Glomerular endothelial cell (primary cell): ENCODE results near the gene MAD1L1. TPM values are rescaled to one million over a fixed set of nuclear protein-coding genes. Genes with fewer than 3 reads are reported as not detected.

Experiments used
- DNase-seq: peaks from one replicate; pipeline ENCODE4 v3.0.0-alpha.2; 2011; ENCODE audit warnings: low read depth, low spot score; ENCODE audit errors: extremely low read depth
- total RNA-seq: library from RNA; depleted of rRNA; stranded (reverse); fragments of >200 nt; gene quantifications from 2 replicates; pipeline ENCODE4 v1.2.3, GENCODE V29; 2015

Gene MAD1L1
- total RNA-seq, 1 donor from 2014 or later: 59.4 TPM

DNA sequence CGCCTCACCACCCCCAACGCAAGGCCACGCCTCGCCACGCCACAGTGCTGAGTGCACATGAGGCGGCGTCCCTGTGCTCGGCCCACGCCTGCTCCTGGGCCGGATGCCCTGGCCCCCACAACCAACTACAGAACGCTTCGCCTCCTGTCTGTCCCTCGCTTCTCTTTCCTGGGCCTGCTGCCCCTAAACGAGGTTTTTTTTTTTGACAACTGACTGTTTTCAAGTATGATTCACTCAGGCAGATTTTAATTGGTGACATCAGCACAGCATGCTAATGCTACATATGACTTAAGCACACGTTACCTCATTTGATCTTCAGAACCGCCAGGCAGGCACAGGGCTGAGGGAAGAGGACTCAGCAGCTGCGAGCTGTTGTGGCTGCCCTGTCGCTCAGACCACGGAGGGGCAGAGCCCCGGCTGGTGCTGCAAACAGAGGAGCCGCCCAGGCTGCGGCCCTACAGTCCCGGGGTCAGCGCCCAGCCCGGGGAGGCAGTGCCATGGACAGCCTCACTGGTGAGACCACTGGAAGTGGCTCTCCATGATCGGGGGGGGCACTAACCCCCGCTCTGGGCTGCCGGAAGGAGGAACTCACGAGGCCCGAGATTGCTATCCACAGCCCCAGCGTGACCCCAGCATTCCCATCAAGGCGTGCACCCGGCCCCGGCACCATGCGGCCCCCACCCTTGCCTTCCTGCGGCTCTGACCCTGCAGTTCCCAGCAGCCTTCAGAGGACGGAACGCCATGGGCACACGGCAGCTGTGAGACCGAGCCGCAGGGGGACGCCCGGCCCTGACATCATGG is 212.8 kb downstream of the MAD1L1 start:
- DNase-seq: no peak

DNA sequence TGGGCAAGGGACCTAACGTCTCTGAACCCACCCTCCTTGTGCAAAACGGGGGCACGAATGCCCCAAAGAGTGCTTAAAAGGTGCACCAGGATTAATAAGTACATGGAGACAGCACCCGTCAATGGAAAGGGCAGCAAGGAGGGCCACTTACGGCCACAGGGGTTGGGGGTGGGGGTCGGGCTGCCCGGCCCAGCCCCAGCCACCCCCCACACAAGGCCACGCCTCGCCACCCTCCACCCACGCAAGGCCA is 213.4 kb downstream of the MAD1L1 start:
- no peak for DNase-seq

DNA sequence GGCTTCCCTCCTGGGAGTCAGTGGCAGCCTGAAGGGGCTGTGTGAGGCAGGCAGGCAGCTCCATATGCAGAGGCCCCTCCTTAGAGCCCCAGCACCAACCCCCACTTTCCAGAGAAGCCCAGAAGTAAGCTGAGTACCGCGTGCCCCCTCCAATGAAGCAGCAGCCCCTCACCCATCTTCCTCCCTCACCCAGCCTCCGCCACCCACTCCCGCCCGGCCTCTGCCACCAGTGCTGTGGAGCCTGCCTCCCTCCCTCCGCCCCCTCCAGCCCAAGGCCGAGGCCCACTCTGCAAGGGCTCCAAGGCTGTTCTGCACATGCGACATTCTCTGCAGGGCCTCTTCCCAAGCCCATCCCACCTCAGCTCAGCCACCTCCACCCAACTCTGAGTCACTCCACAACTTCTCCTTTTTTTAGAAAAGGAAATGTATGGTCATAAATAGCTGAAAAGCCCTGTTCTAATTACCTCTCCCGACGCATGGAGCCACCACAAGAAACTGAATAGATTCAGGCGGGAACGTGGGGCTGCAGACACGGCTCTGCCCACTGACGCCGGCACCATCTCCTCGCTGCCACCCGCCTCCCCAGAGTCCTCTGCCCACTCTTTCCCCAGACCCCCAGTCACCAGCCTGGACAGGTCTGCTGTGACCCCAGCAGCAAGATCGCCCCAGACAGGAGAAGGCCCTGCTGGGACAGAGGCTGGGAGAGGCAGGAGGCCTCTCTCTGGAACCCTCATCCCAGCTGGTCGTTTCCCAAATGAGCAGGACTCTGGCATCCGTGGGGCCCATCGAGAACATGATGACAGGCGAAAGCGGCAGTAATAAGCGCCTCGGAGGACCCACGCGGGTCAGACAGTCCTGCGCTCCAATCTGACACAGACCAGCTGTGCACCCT is 213.9 kb downstream of the MAD1L1 start:
- DNase-seq: no peak

DNA sequence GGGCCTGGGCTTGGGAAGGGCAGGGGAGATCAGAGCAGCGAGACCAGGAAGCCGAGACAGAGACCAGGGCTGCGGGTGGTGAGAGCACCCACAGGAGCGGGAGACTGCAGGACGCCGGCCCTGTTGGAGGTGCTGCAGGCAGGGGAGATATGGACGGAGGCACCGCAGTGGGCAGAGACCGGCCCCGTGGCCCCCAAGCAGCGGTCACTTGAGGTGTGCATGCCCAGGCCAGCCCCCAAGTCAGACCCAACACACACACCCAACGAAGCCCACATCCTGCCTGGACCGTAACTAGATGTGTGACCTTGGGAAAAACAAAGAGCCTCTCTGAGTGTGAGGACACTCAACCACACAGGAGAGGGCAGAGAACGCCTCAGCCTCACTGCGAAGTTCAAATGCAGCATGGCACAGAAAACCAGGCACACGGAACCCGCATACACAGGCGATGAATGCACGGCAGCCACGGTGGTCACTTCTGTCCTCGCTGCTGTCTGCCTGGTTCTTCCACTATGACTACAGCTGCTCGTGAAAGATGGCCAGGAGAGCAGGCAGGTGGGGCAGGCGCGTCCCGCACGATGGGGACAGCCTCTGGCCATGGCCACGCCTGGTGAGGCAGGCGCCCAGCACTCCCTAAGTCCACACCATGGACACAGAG is 214.7 kb downstream of the MAD1L1 start:
- DNase-seq: no peak

- no peak for DNase-seq
Measured at GRCh38 chr7:2017481-2017891, 215.3 kb downstream of the MAD1L1 start.

DNA sequence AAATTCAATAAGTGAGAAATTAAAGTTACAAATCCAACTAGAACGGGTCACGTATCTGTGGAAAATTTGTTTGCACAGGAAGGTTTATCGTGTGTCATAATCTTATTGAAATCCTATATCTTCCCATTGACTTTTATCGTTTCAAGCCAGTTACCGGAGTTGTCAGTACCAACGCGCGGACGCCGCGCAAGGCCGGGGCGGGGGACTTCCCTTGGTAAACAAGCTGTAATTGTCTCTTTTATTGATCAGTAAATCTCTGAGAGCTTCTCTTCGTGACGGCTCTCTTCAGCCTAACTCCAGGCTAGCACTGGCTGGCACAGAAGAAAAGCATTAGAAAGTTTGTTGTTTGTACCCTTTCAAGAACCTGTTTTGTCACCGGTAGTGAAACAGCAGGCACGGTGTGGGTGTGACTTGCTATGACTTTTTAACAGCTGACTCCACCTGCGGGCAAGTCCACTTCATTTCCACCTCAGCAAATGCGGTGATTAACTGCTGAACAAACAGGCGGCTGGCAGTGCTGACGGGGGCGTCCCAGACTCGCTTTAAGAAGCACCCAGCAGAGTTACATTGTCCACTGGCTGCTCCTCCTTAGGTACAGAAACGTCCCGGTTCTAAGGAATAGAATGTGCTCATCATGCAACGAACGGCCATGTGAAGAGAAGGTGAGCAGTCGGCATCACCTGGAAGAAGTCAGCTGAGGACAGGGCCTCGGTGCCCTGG is 215.8 kb downstream of the MAD1L1 start:
- DNase-seq: no peak

- no peak for DNase-seq
Measured at GRCh38 chr7:2016021-2016631, 216.6 kb downstream of the MAD1L1 start.

DNA sequence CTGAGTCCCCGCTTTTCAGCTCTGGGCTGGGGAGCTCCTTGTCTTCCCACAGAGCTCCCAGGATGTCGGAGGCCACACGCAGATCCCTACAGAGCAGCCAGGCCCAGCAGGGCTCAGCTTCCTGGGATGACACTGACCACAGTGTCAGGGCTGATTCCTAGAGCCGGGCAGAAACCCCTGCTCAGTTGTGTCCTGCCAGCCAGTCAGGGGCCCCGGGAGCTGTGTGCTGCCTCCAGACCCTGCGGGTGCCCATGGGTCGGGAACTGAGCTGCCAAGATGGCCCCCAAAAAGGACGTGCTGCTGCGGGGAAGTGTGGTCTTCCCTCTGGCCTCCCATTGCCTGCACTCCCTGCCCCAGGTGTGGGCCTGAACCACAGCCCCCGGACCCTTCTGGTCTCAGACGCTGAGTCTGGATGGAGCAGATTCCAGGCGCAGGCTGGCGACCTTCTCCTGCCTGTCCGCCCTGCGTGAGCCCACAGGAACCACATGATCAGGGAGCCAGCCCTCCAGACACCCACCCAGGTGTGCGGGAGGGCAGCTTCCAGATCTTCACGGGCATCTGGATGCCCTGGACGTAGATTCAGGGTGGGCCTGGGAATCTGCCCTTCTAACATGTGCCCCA is 217.4 kb downstream of the MAD1L1 start:
- DNase-seq: no peak

DNA sequence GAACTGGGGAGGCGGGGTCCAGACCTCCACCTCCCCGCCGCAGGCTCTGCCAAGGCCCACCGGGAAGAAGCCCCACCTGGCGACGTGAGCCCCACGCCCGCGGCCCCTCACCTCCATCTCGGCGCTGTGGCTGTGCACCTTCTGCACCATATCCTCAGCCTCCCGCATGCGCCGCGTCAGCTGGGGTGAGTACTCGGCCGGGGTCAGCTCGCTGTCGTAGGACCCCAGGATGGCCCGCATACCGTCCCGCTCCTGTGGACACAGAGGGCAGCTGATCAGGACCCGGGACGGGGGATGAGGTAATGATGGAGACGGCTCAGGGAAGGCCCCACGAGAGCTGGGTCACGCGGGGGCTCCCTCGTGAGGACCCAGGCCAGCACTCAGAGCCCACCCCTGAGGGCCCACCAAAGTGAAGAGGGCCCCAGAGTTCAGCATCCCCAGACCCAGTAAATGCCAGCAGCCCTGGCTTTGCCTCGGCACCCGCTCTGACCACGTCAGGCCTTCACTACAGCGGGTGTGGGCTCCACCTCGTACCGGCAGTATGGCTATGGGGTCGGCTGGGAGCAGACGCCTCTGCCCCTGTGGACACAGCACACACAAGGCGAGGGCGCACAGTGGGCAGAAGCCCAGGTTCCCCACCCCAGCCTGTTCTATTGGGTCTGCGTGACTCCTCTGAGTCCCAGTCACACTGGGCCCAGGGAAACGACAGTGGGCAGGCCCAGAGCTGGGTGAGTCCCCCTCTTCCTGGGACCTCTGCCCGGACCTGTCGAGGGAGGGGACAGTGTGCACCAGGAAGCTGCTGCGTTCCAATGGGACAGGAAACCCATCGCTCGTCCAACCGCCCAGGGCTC is 218.1 kb downstream of the MAD1L1 start:
- no peak for DNase-seq

DNA sequence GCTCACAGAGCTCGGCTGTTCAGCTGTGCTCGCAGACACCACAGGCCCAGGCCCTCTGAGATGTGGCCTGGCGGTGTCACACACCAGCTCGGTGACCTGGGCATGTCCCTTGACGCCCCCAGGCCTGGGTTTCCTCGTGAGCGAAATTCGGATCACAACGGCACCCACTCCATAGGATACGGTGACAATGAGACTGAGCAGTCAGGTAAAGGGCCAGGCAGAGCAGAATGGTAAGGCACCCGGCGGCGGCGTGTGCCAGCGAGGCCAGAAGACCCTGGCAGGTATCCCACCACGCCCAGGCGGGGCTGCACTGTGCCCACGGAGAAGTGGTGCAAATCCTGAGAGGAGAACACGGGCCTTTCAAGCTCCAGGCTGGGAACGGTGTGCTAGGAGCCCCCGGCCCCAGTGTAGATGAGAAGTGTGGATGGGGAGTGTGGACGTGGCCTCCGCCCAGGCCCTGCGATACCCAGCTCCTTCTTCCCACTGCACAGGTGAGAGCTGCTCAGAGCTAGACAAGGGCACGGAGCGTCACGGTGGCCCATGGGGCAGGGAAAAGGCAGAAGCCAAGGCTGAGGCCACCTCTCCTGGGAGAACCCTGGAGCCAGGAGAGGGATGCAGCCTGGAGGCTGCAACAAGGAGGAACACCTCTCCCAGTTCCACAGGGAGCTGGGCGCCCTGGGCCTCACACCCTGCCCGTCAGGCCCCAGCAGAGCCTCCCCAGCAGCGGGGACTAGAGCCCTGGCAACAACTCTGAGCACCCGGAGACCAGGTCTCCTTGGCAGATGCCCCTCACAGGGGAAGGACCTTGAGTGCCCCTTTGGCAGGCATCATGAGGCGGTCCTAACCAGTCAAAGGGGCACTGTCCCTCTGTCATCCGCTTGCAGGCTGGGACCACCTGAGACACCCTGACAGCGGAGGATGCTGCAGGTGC is 219.1 kb downstream of the MAD1L1 start:
- DNase-seq: no peak

DNA sequence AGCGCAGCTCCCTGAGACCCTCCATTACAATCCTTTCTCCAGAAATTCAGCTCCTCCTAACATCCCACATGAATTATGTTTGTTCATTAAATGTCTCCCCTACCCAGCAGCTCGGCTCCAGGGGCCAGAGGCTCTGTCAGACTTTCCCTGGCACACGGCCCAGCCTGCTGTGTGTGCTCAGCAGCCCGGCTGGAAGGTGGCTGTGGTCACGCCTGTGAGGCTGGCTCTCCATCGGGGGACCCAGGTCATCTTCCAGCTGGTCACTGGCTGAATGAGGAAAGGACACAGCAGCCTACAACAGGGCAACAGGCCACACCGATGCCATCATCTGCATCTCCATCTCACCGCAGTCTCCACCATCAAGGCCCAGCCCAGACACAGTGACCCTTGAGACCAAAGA is 219.8 kb downstream of the MAD1L1 start:
- no peak for DNase-seq

GRCh38 chr7:2012044-2012900 is 220.5 kb downstream of the MAD1L1 start:
- DNase-seq: no peak

DNA sequence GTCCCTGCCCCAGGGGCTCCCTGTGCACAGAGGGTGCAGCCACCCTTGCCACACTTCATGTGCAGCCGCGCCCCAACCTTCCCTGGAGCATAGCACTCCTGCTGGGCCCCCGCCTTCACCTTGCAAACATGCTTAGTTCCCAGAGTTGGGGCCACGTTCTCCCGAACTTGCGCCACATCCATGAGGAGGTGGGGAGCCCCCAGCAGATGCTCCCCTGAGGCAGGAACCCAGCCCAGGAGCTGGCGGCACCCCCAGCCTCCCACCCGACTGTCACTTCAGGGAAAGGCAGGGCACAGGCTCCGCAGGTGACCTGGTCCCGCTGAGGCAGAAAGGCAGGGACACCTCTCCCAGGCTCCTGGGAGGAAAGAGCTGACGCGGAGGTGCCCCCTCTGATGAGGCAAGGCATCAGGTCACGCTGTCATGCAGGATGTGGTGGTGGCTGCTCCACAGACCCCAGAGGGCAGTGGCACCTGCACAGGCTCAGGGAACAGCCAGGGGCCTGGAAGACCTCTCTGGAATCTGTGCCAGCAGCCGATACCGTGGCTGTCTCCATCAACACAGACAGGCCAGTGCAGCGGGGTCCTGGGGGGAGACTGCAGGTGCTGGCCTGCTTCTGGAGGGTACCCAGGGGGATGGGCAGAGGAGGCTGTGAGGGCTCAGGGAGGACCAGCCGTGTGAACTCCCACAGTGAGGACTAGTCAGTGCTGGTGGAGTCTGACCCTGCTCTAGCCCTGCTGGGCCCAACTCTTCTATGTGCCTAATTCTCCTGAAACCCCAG is 221.3 kb downstream of the MAD1L1 start:
- DNase-seq: no peak

DNA sequence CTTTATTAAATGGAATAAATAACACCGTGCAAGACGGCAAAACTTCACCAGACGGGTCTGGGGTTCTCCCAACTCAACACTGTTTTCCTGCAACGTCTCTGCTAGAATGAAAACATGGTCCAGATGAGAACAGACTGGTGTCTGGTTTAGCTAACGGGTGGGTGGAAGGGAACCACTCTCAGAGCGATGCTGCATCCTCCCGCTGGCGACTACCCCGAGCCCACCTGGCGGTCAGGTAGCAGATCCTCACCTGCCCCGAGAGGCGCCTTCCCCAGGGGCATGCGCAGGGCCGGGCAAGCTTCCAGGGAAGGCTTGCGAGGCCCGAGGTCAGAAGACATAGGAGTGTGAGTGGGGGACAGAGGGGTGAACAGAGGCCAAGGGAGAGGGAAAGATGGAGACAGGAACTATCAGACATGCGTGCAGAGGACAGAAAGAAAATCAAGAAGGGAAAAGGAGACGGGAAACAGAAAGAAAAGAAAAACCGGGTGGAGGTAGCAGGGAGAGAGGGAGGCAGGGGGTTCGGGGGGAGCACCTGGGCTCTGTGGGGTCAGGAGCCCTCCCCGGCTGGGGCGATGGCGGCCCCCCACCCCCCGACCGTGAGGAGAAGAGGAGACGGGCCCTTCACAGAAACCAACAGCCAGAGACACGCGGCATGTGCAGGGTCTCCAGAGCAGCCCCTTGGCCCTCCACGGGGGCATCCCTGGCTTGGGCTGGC is 222.0 kb downstream of the MAD1L1 start:
- DNase-seq: no peak

DNA sequence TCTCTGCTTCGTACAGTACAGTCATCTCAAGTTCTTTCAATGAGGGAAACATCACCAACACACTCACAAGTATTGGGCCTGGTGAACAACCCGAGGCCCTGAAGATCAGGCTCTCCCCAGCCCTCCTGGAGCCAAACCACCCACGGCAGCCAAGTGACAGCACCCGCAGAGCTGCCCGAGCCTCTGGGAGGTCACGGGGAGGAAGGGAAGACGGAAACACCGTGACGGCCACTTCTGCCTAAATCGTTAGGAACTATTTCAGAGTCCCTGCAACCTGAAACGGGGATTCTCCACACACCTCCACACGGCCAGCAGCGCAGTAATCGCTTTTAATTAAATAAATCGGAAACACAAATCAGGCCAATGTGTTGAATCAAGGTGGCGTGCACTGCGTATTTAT is 222.6 kb downstream of the MAD1L1 start:
- no peak for DNase-seq

- no peak for DNase-seq
Measured at GRCh38 chr7:2009541-2010001, 223.2 kb downstream of the MAD1L1 start.
